Retina (tissue), 1 donor: ENCODE data around the gene RPRD1A.
A peak's percentile ranks its signal among the peaks of the same experiment; 100 is the strongest.
"Not testable (repeated sequence)": the region's sequence is repeated elsewhere in the genome, so short reads cannot be mapped to it uniquely, and the experiment has no call there.

Experiments used
- DNase-seq: peaks from one replicate; pipeline ENCODE4 v3.0.0-alpha.2; 2016

Gene RPRD1A

DNA sequence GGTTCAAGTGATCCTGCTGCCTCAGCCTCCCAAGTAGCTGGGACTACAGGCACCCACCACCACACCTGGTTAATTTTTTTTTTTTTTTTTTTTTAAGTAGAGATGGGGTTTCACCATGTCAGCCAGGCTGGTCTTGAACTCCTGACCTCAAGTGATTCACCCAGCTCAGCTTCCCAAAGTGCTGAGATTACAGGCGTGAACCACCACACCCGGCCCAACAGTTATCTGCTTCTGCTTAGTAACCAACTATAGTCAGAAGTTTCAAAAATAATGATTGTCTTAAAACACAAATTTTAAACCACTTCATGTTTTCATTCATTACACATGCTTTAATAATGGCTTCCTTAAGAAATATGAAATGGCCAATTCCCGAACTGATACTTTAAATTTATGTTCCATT, 43.1 kb downstream of the RPRD1A start:
- not testable (repeated sequence) for DNase-seq

DNA sequence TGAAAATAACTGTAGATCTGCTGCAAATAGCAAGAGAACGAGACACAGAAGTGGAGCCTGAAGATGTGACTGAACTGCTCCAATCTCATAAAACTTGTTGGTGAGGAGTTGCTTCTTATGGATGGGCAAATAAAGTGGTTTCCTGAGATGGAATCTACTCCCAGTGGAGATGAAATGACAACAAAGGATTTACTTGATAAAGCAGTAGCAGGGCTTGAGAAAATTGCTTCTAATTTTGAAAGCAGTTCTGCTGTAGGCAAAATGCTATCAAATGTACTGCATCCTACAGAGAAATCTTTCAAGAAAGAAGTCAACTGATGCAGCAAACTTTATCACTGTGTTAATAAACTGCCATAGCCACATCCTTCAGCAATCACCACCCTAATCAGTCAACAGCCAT, 44.0 kb downstream of the RPRD1A start:
- no peak for DNase-seq

DNA sequence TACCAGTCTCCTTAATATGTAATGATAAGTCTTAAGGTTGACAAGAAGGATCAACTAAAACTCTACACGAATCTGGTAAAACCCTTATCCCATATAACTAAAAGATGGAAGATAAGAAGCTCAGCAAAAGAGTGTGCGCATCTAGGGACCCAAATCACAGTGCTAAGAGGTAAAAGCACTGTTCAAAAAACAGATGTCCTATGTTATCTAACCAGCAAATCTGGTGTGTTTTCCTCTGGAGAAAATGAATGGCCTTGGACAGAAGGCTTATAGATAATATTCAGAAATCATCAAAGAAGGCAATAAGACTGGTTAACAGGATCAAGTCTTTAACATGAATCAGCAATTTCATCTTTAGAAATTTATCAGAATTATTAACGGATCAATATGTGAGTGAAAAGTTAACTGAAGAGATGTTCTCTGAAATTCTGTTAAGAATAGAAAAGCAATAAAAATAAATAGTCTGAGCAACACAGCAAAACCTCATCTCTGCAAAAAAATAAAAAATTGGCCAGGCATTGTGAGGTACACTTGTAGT, 47.1 kb downstream of the RPRD1A start:
- no peak for DNase-seq

DNA sequence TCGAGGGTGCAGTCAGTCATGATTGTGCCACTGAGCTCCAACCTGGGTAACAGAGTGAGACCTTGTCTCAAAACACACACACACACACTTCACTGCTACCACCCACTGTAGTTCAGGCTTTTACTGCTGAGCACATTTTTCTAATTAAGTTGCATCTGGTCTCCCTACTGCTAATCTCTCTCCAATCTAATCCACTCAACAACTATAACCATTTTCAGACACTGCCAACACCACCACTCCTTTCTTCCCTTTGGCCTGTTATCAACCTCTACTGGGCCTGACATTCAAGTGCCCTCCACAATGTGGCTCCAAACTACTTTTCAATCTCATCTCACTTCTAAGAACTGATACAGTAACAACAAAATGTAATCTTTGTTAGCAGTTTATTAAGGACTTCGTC, 50.1 kb downstream of the RPRD1A start:
- DNase-seq: peak; percentile 25

DNA sequence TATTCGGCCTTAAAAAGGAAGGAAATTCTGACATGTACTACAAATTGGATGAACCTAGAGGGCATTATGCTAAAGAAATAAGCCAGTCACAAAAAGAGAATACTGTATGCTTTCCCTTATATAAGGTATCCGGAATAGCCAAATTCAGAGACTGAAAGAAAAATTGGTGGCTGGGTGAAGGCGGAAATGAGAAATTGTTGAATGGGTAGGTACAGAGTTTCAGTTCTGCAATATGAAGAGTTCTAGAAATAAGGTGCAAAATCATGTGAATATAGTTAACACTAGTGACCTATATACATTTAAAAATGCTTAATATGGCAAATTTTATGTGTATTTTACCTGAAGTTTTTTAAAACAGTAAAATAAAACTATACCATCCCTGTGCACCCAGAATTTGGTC, 51.7 kb downstream of the RPRD1A start:
- DNase-seq: no peak

DNA sequence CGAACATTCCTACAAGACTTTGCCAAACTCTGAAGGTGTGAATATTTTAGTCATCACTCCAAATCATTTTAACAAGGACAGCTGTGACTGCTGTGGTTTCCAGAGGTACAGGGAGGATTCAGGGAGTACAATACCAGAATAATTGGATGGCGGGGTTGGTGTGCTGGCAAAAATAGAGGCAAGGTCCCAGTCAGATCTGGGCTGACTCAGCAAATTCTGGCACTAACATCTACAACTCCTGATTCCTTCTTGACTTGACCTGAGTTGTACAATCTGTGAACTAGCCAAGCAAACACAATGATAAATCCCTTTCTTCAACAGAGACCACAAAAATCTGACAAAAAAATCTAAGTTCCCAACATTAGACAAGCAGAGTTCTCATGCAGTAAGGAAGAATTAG, 54.5 kb downstream of the RPRD1A start:
- DNase-seq: no peak

DNA sequence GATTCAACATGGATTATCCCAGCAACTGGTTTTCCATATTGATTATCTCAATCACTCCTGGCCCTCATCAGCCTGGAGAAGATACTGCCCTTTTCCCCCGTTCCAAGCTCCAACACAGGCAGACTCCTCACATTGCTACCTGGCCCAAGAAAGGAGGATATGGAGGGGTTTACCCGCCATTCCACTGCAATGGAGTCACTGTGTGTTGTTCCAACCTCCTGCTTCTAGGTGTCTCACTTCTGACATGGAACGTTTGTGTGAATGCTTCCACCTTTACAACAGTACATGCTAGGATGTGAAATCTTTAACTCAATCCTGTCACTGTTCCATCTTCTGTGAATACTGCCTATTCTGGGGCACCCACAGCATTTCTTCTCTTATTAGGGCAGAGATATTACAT, 58.1 kb downstream of the RPRD1A start:
- no peak for DNase-seq

DNA sequence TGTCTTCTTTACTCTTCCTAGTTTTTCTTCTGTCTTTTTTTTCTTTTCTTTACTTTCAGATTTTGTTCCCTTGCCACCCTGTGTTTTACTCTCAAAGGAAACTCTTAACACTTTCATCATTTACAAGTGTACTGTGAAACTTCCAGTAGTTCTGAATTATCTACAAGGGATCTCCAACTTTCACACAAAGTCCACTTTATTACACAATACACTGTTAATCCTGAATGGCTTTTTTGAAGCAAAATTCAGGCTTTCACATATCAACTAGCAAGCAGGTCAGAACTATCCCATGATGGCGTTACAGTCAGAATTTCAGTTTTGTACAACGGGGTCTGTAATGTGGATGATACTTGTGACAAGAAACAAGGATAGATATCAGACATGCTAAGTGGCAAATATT, 60.4 kb downstream of the RPRD1A start:
- DNase-seq: no peak

DNA sequence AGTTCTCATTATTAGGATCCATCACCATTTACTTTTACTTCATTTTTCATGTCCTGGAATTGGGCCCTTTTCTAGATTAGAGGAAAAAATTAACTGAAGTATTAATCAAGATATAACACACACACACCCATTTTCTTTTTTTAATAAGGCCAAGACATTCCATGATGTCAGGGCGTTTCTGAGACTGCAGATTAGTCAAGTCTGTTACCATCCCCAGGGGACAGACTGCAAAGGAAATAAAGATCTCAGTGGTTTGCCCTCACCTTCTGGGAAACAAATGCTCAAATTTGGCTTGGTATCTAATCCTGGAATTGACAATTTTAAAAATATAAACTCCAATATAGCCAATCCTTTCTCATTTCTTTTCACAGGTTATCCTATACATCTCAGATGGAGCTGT, 67.4 kb downstream of the RPRD1A start:
- DNase-seq: no peak

DNA sequence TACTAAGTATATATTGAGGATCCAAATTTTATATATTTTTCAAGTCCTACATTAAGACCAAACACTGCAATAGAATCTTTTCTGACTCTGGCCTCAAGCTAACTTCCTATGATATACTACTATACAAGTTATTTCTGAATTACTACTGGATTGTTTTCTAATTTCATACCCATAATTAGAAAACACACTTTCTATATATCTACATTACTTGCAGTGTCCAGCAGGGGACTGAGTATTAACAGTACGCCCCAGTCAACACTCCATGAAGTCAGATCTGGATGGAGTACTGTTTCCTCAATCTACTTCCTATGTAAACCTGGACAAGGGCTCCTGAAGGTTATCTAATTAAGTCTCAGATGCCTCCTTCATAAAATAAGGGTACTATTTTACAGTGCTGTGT, 68.4 kb downstream of the RPRD1A start:
- DNase-seq: no peak

DNA sequence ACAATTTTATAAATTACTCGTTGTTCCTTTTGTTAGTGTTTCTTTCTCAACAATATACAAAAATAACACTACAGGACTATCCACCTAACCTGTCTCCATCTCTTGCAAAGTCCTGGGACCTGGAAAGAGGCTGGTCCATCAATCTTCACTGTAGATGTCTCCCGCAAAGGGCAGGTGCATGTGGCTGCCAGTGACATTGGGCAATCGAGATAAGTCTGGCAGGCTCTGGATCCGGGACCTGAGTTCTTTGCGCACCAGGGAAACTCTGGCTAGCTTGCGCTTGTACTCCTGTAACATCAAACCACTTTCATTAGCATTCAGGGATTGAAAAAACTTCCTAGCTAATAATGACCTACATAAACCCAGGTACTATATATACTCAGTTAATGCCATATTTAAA, 74.3 kb downstream of the RPRD1A start:
- no peak for DNase-seq

DNA sequence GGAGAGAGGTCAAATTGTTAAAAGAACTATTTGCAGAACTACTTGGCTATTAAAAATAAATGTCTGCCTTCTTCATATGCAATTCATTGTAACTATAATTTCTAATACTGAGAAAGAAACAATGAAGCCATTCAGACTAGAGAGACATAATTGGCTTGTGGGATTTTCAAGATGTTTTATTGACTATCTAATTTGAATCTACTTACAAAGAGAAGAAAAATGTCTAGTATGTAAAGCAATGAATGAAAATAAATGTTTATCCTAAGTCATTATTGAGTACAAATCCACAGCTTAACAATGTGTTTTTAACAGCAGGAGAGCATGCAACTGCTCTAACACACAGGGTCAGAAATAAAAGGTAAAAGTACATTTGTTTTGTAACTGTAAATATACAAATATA, 75.7 kb downstream of the RPRD1A start:
- no peak for DNase-seq

DNA sequence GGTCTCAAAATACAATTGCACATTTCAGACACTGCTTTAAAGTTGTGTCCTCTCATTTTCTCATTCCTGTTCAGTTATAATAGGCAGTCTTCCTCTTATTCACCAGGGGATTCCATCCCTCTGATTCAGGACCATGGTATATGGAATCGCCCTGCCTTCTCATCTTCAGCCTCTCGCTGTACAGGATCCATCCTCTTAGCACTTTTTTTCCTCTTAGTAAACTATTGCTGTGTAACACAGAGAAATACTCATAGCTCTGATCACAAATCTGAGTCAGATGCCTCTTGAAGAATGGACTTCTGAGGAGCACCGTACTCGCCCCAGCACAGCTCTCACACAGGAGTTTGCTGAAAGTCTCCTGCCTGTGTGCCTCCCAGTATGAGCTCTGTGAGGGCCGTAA, 83.5 kb downstream of the RPRD1A start:
- no peak for DNase-seq

DNA sequence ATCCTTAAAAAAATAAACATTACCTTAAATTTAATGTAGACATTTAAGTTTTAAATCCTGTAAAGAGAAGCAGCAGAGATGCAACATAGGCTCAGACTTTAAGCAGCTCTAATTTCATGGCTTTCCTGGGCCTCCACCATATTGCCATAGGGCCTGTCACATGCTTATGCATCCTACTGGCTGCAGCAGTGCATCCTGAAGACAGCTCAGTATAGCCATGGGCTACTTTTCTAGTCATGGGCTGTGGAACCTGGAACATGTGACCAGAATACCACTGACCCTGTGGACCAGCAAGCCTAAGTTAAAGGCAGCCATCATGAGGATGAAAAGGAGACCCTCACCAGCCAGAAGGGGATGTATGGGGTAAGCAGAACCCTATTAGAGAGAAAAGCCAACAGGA, 84.2 kb downstream of the RPRD1A start:
- DNase-seq: no peak

DNA sequence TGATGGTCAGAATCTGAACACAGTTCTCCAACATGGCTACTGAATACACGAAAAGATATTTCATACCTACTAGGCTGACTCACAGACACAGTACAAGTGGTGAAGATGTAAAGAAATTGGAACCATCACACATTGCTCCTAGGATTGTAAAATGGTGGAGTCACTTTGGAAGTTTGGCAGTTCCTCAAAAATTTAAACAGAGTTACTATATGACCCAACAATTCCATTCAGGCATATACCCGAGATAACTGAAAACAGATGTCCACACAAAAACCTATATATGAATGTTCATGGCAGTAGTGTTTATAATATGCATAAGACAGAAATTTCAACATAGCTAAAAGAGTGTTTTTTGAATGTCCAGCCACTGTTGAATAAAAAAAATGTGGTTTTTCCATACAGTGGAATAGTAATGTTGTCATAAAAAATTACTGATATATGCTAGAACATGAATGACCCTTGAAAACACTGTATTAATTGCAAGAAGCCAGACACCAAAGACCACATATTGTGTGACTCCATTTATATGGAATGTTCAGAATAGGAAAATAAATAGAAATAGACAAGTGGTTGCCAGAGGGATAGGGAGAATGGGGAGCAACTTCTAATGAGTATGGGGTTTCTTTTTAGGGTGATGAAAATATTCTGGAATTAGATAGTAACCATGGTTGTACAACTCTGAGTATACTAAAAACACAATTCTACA, 84.8 kb downstream of the RPRD1A start:
- no peak for DNase-seq

DNA sequence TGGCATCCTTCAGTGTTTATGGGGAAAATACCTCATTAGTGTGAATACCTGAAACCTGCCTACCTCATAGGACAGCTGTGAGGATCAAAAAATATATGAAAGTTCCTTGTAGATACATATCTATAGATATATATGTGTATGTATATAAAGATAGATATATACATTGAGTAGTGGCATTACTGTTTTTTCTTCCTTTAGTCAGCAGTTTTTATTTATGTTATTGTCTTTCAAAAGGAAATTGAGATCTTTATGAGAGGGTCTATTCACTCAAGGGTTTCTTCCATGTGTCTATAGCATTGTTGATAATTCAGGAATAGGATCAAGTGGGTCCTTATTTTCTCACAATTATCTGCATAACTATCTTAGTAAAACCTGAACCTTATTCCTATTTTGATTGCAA, 88.2 kb downstream of the RPRD1A start:
- DNase-seq: no peak

DNA sequence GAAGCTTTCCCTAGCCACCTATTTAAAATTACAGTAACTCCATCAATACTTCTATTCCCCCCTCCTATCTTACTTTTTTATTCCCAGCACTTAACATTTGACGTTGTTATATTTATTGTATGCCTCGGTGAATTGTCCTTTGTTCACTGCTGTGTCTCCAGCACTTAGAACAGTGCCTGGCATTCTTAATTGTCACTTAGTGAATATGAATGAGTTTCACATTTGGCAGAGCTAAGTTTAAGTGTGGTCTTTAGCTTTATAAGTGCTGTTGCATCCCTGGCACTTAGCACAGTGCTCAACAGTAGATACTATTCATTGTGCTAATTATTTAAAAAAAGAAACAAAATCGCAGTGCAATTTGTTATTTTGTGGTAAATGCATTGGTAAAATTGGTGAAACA, 93.2 kb downstream of the RPRD1A start:
- DNase-seq: no peak

DNA sequence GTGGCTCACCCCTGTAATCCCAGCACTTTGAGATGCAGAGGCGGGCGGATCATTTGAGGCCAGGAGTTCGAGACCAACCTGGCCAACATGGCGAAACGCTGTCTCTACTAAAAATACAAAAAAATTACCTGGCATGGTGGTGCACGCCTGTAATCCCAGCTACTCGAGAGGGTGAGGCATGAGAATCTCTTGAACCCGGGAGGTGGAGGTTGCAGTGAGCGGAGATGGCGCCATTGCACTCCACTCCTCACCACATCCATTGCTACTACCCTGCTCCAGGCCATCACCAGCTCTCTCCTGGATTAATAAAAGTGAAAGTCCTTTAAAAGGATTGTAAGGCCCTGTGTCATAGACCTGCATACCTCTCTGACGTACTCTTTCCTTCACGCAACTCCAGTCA, 93.7 kb downstream of the RPRD1A start:
- DNase-seq: no peak

DNA sequence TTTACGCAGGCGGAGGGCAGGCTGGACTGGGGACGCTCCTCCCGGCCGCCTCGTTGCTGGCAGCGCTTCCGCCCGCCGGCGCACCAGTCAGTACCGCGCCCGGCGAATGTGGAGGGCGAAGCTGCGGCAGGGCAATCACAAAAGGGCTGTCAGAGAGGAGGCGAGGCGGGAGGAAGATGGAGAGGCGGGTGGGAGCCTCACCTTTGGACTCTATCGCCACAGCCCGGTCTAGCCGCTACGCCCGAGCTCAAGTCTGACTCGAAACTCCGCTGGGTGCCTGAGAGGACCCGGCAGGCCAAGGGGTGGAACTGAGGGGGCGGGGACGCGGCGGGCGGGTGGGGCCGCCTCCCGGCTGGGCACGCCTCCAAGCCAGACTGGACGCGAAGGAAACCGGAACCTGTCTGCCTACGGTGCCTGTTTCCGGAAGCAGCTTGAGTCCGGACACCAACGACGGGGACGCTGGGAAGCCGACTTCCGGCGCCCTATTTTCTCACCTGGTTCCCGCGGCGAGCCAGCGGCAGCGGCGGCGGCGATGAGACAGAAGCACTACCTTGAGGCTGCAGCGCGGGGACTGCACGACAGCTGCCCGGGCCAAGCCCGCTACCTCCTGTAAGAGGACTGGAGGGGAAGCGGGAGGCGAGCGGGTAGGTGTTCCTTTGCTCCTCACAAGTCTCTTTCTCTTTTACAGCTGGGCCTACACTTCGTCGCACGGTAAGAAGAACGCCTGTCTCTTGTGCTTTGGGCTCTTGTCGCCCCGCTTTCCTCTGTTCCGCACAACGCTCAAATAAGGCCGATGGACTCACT, 95.0 kb downstream of the RPRD1A start, which contains the start of gene RMP24:
TSS of gene RMP24 (plus strand) at position 483 of the 804 bp plus-strand sequence.
- peak; percentile 96 for DNase-seq

DNA sequence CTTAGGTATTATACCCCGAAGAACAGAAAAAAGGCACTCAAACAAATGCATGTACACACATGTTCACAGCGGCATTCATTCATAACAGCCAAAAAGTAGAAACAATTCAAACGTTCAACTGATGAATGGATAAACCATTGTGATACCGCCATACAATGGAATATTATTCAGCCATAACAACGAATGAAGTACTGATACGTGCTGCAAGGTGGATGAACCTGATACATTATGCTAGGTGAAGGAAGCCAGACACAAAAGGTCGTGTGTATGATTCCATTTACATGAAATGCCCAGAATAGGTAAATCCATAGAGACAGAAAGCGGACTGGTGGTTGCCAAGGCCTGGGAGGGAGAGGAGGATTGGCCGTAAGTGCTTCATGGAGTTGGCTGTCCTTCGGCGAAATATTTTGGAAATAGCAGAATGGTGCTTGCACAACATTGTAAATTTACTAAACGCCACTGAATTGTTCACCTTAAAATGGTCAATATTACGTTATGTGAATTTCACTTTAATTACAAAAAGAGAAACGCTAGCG, 95.6 kb downstream of the RPRD1A start:
- DNase-seq: no peak

DNA sequence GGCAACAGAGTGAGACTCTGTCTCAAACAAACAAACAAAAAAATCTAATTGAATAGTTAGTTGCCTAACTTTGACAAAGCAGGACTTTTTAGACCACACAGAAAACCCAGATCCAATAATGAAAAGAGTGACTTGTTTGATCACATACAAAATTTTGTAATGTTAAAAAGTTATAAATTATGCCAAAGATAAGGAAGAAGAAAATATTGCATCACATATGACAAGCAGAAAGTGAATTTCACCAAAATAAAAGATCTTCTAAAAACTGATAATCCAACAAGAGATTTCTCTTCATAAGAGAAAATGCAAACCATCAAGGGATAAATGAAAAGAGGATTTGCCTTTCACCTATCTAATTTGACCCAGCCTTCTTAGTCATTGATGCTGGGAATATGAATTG, 97.7 kb downstream of the RPRD1A start:
- no peak for DNase-seq

DNA sequence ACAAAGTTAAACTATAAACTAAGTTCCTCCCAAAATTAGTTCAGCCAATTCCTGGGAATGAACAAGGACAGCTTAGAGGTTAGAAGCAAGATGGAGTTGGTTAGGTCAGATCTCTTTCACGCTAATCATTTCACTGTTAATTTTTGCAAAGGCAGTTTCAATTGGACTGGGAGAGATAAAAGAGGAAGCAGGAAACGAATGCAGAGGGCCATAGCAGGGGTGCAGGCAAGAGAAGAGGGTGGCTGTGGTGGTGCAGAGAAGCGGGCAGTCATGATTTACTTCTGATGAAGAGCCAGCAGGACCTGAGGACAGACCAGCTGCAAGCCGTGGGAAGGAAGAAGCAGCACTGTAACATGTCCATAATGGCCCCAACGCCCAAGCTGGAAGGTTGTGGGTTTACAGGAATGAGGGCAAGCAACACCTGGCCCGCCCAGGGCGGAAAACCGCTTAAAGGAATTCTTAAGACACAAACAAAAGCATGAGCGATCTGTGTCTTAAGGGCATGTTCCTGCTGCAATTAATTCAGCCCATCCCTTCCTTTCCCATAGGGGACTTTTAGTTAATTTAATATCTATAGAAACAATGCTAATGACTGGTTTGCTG, 99.0 kb downstream of the RPRD1A start:
- DNase-seq: no peak

DNA sequence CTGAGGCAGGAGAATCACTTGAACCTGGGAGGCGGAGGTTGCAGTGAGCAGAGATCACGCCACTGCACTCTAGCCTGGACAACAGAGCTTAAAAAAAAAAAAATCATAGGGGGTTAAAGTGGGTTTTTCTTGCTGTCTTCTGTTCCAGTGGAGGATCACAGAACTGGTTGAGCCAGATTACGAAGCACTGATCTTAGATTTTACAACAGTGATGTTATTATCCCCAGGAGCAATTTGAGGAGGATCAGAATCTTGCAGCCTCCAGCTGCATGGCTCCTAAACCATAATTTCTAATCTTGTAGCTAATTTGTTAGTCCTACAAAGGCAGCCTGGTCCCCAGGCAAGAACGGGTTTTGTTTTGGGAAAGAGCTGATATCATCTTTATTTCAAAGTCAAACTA, 99.5 kb downstream of the RPRD1A start:
- DNase-seq: not testable (repeated sequence)

DNA sequence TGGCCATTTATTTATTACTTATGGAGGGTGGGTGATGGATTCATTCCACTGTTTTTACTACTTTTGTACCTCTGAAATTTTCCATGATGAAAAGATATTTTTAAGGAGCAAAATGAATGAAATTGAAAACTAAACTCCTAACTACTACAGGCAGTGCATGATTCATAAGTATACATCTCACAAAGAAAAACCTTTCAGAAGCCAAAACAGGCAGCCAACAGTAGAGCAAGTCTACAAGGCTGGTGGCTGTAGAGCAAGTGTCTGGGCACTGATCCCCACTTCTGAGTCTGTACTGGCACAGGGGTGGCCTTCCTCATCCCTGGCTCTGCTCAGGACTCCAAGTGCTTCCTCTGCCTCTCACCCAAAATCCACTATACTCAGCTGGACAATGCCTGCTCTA, 103.0 kb downstream of the RPRD1A start:
- no peak for DNase-seq
